Loucy (cell line): Measurements from ENCODE around the gene SCUBE2.

Experiments used
- EZH2phosphoT487 ChIP-seq: fragments of 200-600 bp; IDR thresholded peaks from 2 replicates; pipeline ENCODE4 v1.6.1; 2018; ENCODE audit warnings: antibody characterized with exemption, mild to moderate bottlenecking, moderate library complexity, borderline replicate concordance
- TF ChIP-seq, protein P1 (sequence below): fragments of 200-600 bp; sonication (generic); conservative IDR thresholded peaks from 2 replicates; pipeline ENCODE4 v1.5.1; 2014; ENCODE audit warnings: mild to moderate bottlenecking, antibody characterized with exemption, low read length

DNA sequence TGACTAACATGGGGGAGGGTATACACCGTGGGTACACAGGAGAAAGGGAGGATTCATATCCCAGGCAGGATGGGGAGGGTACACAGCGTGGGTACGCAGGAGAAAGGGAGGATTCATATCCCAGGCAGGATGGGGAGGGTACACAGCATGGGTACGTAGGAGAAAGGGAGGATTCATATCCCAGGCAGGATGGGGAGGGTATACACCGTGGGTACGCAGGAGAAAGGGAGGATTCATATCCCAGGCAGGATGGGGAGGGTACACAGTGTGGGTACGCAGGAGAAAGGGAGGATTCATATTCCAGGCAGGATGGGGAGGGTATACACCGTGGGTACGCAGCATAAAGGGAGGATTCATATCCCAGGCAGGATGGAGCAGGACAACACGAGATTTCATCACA is 51.0 kb downstream of the SCUBE2 start:
- TF ChIP-seq, protein P1, sequence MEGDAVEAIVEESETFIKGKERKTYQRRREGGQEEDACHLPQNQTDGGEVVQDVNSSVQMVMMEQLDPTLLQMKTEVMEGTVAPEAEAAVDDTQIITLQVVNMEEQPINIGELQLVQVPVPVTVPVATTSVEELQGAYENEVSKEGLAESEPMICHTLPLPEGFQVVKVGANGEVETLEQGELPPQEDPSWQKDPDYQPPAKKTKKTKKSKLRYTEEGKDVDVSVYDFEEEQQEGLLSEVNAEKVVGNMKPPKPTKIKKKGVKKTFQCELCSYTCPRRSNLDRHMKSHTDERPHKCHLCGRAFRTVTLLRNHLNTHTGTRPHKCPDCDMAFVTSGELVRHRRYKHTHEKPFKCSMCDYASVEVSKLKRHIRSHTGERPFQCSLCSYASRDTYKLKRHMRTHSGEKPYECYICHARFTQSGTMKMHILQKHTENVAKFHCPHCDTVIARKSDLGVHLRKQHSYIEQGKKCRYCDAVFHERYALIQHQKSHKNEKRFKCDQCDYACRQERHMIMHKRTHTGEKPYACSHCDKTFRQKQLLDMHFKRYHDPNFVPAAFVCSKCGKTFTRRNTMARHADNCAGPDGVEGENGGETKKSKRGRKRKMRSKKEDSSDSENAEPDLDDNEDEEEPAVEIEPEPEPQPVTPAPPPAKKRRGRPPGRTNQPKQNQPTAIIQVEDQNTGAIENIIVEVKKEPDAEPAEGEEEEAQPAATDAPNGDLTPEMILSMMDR: no peak
- TF ChIP-seq EZH2phosphoT487: no peak
